ENCODE data around the gene KAT7.
"Not testable (repeated sequence)": the region's sequence is repeated elsewhere in the genome, so short reads cannot be mapped to it uniquely, and the experiment has no call there.

Gene KAT7

GRCh38 chr17:49788478-49789242, at the start of gene KAT7:
KAT7 (plus strand) TSS chr17:49788681; CDS start chr17:49788835, 154 bp downstream.
- DNase-seq, result peak; percentile 98

- DNase-seq, result peak; percentile 89
Measured at GRCh38 chr17:49739641-49740271, 48.7 kb upstream of the KAT7 start.

GRCh38 chr17:49741009-49741691, 47.3 kb upstream of the KAT7 start:
- no peak for DNase-seq

GRCh38 chr17:49741692-49742076, 46.8 kb upstream of the KAT7 start:
- no peak for DNase-seq

GRCh38 chr17:49742166-49742638, 46.3 kb upstream of the KAT7 start:
- no peak for DNase-seq

- no peak for DNase-seq
Measured at GRCh38 chr17:49745175-49746139, 43.0 kb upstream of the KAT7 start.

- no peak for DNase-seq
Measured at GRCh38 chr17:49746791-49747490, 41.5 kb upstream of the KAT7 start.

- no peak for DNase-seq
Measured at GRCh38 chr17:49747632-49748031, 40.8 kb upstream of the KAT7 start.

- no peak for DNase-seq
Measured at GRCh38 chr17:49748223-49748622, 40.3 kb upstream of the KAT7 start.

GRCh38 chr17:49748791-49749190, 39.7 kb upstream of the KAT7 start:
- peak; percentile 63 for DNase-seq

- no peak for DNase-seq
Measured at GRCh38 chr17:49749730-49750129, 38.8 kb upstream of the KAT7 start.

GRCh38 chr17:49752508-49752907, 36.0 kb upstream of the KAT7 start:
- no peak for DNase-seq

- no peak for DNase-seq
Measured at GRCh38 chr17:49753959-49754391, 34.5 kb upstream of the KAT7 start.

GRCh38 chr17:49755663-49756283, 32.7 kb upstream of the KAT7 start:
- no peak for DNase-seq

- DNase-seq, result no peak
Measured at GRCh38 chr17:49756323-49757150, 31.9 kb upstream of the KAT7 start.

GRCh38 chr17:49757151-49757777, 31.2 kb upstream of the KAT7 start:
- no peak for DNase-seq

- not testable (repeated sequence) for DNase-seq
Measured at GRCh38 chr17:49758464-49759010, 29.9 kb upstream of the KAT7 start.

- DNase-seq, result no peak
Measured at GRCh38 chr17:49759203-49759602, 29.3 kb upstream of the KAT7 start.

- no peak for DNase-seq
Measured at GRCh38 chr17:49760296-49760695, 28.2 kb upstream of the KAT7 start.

Measured in activated CD8-positive, alpha-beta memory T cell treated with anti-CD3 and anti-CD28 coated beads, Interleukin-2, amount 50 U/mL, for 48 hours (primary cell).